Superior temporal gyrus (tissue), 1 donor: ENCODE results near the gene CELA2B.
A peak's percentile ranks its signal among the peaks of the same experiment; 100 is the strongest.

Experiments used
- DNase-seq: peaks from one replicate; pipeline ENCODE4 v3.0.0-alpha.2; 2016; ENCODE audit errors: extremely low spot score

The CELA2B gene

DNA sequence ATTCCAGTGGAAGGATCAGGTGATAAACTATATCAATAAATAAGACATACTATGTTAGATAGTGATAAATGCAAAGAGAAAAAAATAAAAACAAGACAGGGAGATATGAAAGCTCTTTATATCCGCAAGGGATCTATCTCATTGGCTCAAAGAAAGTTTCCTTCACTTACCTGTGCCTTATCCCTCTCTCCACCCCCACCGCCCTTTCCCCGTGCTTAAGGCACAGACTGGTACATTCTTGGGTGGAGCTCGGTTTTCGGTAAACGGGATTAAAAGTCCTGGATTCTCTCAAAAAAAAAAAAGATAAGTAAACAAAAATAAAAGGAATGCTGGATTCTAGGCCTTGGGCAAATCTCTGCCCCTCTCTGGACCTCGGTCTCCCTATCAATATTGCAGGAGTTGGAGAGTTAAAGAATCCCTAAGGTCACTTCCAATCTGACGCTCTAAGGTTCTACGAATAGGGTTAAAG is 50.2 kb downstream of the CELA2B start:
- no peak for DNase-seq

DNA sequence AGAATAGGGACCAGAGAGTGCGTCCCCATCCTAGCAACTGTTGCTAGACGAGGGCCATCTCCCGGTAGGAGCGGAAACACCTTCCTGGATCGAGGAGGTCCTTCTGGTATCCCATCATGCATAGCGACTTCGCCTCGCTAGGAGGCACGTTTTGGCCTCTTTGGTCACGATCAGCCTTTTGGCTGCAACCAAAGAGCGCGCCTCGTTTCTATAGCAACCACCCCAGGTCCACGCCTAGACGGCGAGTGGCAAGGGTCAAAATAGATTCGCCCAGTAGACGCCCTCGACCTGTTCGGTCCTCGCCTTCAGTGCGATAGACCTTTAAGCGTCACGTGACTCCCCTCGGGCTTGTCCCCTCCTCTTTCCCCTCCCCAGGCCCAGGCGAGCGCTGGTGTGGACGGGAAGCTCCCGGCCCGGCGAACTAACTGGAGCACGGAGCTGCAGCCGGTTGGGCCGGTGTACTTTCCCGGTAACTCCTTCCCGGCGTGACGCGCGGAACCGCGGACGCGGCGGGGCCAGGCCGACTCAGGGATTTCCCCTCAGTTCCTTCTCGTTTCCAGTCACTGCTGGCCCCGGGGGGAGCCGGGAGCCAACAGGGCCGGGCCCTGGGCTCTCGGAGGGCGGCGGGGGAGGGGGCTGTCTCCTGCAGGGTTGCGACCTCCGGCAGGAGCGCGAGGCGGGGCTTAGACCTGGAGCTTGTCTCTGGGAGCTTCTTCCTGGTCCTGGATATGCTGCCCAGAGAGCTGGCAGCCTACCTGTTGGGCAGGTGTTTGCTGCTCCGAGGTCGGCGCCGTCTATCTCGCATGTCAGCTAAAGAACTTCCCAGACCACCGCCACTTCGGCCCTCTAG is 50.8 kb downstream of the CELA2B start, which contains the start of gene DNAJC16:
Gene DNAJC16 (plus strand): TSS at position 359 of the 850 bp plus-strand sequence. CDS start 2,258 bp downstream, outside the sequence.
- peak; percentile 100 for DNase-seq

DNA sequence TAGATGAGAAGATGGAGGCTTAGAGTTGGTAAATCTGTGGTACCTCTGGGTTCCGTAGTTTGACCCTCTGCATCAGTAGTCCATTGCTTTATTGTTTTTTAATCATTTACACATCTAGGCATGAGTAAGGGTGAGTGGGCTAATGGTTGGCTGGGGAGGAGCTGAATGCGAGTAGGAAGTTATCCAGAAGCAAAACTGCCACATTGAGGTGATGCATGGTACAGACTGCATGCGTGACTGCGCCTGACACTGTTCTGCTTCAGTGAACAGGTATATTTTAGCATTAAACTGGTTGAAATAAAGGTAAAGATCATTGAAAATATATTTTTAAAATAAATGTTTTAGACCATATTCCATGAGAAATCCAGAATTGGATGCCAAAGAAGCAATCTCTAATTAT is 55.1 kb downstream of the CELA2B start:
- no peak for DNase-seq

DNA sequence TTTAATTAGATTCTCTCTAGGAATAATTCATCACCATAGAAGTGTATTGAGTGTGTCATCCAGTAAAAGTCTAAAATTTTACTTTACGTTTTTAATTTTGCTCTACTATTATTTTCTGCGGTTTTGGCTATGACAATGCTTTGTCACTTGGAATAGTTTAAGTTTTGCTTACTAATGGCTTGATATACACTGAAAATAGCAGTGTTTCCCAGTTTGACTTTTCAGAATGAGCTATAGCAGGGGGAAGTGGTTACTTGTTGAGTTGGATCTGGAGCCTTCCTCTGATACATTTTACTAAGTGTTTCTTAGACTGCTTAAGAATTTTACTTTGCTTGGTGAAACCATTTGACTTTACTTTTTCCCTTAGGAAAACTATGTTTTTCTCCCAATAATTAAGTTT is 55.8 kb downstream of the CELA2B start:
- DNase-seq, result no peak

DNA sequence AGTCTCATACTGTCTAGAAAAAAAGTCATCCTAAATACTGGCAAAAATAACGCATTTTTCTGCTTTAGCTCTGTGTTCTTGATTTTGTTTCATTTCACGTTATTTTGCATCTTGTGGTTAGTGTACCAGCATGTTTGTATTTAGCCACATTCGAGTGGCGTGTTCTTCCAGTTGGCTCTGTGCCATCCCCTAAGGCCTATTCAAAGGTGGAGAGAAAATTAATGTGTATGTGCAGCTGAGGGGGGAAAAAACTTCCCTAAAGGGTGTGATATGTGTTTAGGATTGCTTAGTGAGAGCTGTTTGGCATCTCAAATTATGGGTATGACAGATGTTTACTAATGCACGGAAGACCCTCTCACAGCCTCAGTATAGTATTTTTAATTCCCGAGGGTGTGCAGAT is 62.9 kb downstream of the CELA2B start:
- no peak for DNase-seq

DNA sequence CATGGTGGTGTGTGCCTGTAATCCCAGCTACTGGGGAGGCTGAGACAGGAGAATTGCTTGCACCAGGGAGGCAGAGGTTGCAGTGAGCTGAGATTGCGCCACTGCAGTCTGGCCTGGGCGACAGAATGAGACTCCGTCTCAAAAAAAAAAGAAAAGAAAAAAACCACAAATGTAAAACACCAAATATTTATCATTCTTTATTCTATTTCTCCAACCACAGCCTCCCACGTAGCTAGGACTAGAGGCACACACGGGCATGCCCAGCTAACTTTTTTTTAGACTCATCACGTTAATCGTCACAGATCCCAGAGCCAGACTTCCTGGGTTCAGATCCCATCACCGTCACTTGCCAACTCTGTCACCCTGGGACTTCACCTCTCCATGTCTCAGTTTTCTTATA is 64.3 kb downstream of the CELA2B start:
- no peak for DNase-seq
